HG02840 (cell line): ENCODE data around the gene RNU1-4.
"Not testable (repeated sequence)": the region's sequence is repeated elsewhere in the genome, so short reads cannot be mapped to it uniquely, and the experiment has no call there.

Source experiments
- ATAC-seq: cut with Tn5 transposase; IDR thresholded peaks from one replicate; pipeline ENCODE4 v1.9.1; 2021; ENCODE audit warnings: mild to moderate bottlenecking, moderate library complexity, moderate number of reproducible peaks; ENCODE audit not compliant: unreplicated experiment, low FRiP score

The RNU1-4 gene

GRCh38 chr1:16764820-16765655 is 24.7 kb downstream of the RNU1-4 start:
- not testable (repeated sequence) for ATAC-seq

- not testable (repeated sequence) for ATAC-seq
Measured at GRCh38 chr1:16765731-16766605, 25.7 kb downstream of the RNU1-4 start.

GRCh38 chr1:16766689-16767256 is 26.5 kb downstream of the RNU1-4 start:
- ATAC-seq: not testable (repeated sequence)

GRCh38 chr1:16770139-16770759 is 29.9 kb downstream of the RNU1-4 start:
- ATAC-seq: not testable (repeated sequence)

GRCh38 chr1:16770896-16771446 is 30.7 kb downstream of the RNU1-4 start:
- ATAC-seq: not testable (repeated sequence)

- ATAC-seq: not testable (repeated sequence)
Measured at GRCh38 chr1:16772275-16773204, 32.2 kb downstream of the RNU1-4 start.

GRCh38 chr1:16773205-16773596 is 32.9 kb downstream of the RNU1-4 start:
- not testable (repeated sequence) for ATAC-seq

- not testable (repeated sequence) for ATAC-seq
Measured at GRCh38 chr1:16773723-16774122, 33.4 kb downstream of the RNU1-4 start.

- not testable (repeated sequence) for ATAC-seq
Measured at GRCh38 chr1:16774773-16775172, 34.5 kb downstream of the RNU1-4 start.

GRCh38 chr1:16775290-16775689 is 35.0 kb downstream of the RNU1-4 start:
- ATAC-seq: not testable (repeated sequence)

- ATAC-seq: not testable (repeated sequence)
Measured at GRCh38 chr1:16776248-16776647, 35.9 kb downstream of the RNU1-4 start.

- not testable (repeated sequence) for ATAC-seq
Measured at GRCh38 chr1:16776835-16777234, 36.5 kb downstream of the RNU1-4 start.

- not testable (repeated sequence) for ATAC-seq
Measured at GRCh38 chr1:16777821-16778220, 37.5 kb downstream of the RNU1-4 start.

GRCh38 chr1:16779525-16779924 is 39.2 kb downstream of the RNU1-4 start:
- not testable (repeated sequence) for ATAC-seq

- ATAC-seq: not testable (repeated sequence)
Measured at GRCh38 chr1:16781033-16781432, 40.7 kb downstream of the RNU1-4 start.

- ATAC-seq: not testable (repeated sequence)
Measured at GRCh38 chr1:16781625-16782024, 41.3 kb downstream of the RNU1-4 start.

- not testable (repeated sequence) for ATAC-seq
Measured at GRCh38 chr1:16784955-16785354, 44.6 kb downstream of the RNU1-4 start.

- not testable (repeated sequence) for ATAC-seq
Measured at GRCh38 chr1:16786362-16786761, 46.0 kb downstream of the RNU1-4 start.

GRCh38 chr1:16787175-16787574 is 46.9 kb downstream of the RNU1-4 start:
- ATAC-seq: not testable (repeated sequence)
